GM23248 (cell line): Measurements from ENCODE around the gene WWOX.

Experiments
- EZH2 ChIP-seq: fragments of 200-600 bp; sonication (generic); IDR thresholded peaks from 2 replicates; pipeline ENCODE4 v1.6.1; 2018; ENCODE audit warnings: antibody characterized with exemption, mild to moderate bottlenecking; ENCODE audit not compliant: insufficient read depth, poor library complexity, severe bottlenecking
- EZH2phosphoT487 ChIP-seq: fragments of 200-600 bp; sonication (generic); IDR thresholded peaks from 2 replicates; pipeline ENCODE4 v1.6.1; 2018; ENCODE audit warnings: antibody characterized with exemption, moderate library complexity, mild to moderate bottlenecking, low read depth; ENCODE audit not compliant: insufficient read depth

DNA sequence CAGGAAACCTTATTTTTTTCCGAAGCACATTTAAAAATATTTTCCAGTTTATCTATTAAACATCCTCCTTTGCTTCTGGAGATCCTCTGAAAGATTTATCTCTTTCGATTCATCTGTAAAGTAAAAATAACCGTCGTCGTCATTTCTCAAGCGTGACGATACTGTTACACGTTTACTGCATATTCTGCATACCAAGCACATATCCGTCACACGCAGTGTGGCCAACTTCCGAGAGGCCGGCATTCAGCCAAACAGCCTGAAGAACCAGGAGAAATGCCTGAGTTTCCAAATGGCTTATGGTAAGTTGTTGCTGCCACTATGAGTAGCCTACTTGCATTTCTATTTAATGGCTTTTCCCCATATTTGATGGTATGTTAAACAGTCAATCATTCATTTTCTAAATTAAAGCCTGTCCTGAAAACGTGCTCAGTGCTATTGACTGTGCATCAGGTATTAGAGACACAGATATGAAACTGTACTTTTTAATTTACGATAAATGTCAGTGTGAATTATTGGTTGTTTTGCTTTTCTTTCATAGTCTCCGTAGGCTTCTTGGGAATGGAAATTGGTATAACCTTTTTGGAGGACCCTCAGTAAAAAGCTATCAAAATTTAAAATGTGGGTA is 275.7 kb downstream of the WWOX start:
- TF ChIP-seq EZH2 (no peak), EZH2phosphoT487 (no peak)
